Frontal cortex (tissue), 4 donors: ENCODE measurements around the gene MAP3K4. TPM values are rescaled to one million over a fixed set of nuclear protein-coding genes. Genes with fewer than 3 reads are reported as not detected.

Source experiments
- DNase-seq, 2 donors: peaks; one replicate each; pipeline ENCODE4 v3.0.0; 2012; ENCODE audit warnings: low spot score in 2 of 2
- FAIRE-seq: peaks from 2 replicates; lab custom pipeline; 2012; peaks lifted over from hg19 to GRCh38; lab: Jason Lieb, UNC
- total RNA-seq: library from RNA; depleted of rRNA; stranded (reverse); fragments of >200 nt; gene quantifications from one replicate; pipeline ENCODE4 v1.2.3, GENCODE V29; 2014
- donor health status: control.
- donor health status: control.
- donor health status: control.

The MAP3K4 gene
- total RNA-seq, 1 donor from 2014 or later, result 32.2 TPM

GRCh38 chr6:160998766-160999165 lies 7.2 kb downstream of the MAP3K4 start:
- no peak for FAIRE-seq

DNA sequence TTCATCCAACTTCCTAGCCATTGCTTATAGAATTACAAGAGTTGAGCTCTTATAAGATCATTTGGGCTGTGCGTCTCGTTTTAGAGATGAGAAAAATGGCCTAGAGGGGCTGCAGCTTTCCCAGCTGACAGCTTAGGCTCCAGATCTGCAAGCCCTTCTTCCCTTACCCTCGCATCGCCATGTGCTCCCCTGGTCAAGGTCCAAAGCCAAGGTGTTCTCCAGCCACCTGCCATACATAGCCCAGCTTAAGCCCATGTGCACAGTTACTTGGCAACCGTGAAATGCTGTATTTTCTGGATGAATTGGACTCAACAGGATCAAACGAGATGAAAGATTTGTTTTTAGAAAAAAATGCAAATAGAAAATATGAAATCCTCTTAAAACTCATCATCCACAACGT lies 7.9 kb downstream of the MAP3K4 start:
- no peak for DNase-seq
- FAIRE-seq, result no peak

More at GRCh38 chr6:160998766-160999165, 7.2 kb downstream of the MAP3K4 start:
- DNase-seq, result no peak

DNA sequence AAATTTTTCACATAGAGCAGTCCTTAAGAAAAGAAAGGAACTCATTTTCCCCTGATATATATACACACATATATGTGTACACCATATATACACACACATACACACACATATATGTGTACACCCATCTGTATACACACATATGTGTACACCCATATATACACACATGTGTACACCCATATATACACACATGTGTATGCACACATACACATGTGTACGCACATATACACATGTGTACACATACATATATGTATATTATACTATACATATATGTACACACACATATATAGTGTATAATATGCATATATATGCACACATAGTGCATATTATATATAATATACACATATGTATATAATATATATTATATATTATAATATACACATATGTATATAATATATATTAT lies 9.1 kb downstream of the MAP3K4 start:
- no peak for DNase-seq
- no peak for FAIRE-seq

GRCh38 chr6:161001421-161001820 lies 9.9 kb downstream of the MAP3K4 start:
- no peak for FAIRE-seq

GRCh38 chr6:161003336-161003735 lies 11.8 kb downstream of the MAP3K4 start:
- FAIRE-seq (no peak), DNase-seq (no peak)

More at GRCh38 chr6:161001421-161001820, 9.9 kb downstream of the MAP3K4 start:
- DNase-seq, result no peak

GRCh38 chr6:161008245-161008644 lies 16.7 kb downstream of the MAP3K4 start:
- FAIRE-seq (no peak), DNase-seq (no peak)

DNA sequence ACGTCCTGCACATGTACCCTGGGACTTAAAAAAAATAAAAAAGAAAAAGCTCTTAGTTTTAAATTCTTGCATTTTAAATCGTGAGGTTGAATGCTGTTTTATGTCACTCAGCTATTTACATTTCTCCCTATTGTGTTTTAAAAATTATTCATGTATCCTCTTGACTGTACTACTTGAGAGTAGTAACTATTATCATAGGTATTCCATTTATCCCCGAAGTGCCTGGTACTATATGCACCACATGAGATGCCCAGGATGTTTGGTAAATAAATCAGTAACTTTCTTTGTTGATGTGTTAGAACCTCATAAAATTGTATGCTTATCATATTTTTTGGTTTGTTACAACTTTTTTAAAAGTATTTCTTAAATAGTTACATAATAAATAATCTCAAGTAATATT lies 18.4 kb downstream of the MAP3K4 start:
- DNase-seq (no peak), FAIRE-seq (no peak)

DNA sequence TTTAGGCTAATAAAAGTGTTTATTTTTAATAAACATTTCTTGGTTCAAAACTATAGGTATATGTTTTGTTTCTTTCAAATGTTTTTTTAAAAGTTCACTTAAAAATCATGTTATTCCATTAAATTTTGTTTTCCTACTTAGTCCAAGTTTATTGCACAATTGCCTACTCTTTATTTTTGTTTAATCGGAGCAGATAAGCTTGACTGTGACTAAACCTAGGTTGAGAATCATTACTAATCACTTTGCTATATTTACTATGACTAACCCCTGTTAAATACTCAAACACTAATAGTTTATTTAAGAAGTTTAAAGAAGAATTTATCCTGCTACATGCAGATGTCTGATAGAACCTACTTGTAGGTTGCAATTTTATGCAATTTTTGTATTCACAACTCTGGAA lies 18.8 kb downstream of the MAP3K4 start:
- FAIRE-seq (peak; percentile 81), DNase-seq (no peak)

- no peak for FAIRE-seq
- no peak for DNase-seq
These were observed 20.2 kb downstream of the MAP3K4 start for GRCh38 chr6:161011492-161012480.

DNA sequence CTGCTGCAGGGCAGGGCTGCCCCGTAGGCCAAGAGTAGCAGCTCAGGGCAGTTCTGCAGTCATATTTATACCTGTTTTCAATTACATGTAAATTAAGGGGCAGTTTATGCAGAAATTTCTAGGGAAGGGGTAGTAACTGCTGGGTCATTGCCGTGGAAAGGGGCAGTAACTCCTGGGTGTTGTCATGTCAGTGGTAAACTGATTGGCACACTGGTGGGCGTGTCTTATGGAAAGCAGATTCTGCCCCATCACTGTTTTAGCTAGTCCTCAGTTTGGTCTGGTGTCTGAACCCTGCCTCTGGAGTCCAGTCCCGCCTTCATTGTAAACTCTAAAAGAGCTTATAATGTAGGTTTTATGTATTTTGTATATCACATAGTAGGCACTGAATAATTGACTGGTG lies 22.1 kb downstream of the MAP3K4 start:
- DNase-seq, result no peak
- no peak for FAIRE-seq

GRCh38 chr6:161017766-161018564 lies 26.4 kb downstream of the MAP3K4 start:
- no peak for FAIRE-seq
- no peak for DNase-seq

GRCh38 chr6:161019324-161019839 lies 27.8 kb downstream of the MAP3K4 start:
- FAIRE-seq (no peak), DNase-seq (no peak)

GRCh38 chr6:161021543-161021942 lies 30.0 kb downstream of the MAP3K4 start:
- FAIRE-seq (no peak), DNase-seq (no peak)

DNA sequence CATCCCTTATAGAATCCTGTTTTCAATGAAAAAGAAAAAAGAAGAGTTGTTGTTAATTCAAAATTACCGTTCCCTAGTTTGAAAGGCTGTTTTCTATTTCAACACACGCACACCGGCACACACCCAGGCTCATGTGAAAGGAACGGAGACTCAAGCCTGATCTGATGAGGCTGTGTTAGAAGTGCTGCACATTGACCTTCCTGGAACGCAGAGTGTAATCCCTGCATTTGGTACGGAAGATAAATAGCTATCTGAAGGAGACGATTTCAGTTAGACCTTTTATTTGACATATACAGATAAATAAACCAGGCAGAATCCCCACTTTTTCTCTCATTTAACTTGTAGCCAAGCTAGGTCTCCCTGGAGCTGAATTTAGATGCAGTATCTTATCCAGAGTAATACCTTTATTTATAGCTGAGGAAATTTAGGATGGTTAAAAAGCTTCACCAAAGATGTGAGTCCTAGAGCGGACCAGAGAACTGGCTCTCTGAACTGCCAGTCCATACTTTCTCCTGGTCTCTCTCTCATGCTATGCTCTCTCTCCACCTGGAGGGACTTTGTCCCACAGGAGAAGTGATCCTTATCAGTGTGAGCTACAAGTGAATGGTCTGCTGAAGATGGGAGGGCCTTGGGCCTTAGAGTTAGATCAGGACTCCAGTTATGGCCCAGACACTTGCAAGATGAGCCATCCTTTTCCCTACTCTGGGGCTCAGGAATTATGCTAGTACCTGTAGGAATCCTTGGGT lies 30.6 kb downstream of the MAP3K4 start:
- DNase-seq, result no peak
- no peak for FAIRE-seq

- DNase-seq (no peak), FAIRE-seq (no peak)
These were observed 31.7 kb downstream of the MAP3K4 start for GRCh38 chr6:161023316-161023715.

DNA sequence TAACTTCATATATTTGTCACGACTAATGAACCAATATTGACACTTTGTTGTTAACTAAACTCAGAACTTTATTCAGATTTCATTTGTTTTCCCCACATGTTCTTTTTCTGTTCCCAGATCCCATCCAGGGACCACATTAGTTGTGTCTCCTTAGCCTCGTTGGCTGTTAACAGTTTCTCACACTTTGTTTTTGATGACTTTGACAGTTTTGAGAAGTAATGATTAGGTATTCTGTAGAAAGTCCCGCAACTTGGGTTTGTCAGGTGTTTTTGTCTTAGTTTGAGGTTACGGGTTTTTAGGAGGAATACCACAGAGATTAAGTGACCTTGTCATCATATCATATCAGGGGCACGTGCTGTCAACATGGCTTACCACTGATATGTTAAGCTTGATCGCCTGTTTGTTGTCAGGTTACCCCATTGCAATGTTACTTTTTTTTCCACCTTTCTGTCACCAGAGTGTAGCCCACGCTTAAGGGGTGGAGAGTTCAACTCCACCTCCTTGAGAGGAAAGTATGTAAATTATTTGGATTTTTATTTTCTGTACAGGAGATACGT lies 32.9 kb downstream of the MAP3K4 start:
- DNase-seq, result no peak
- no peak for FAIRE-seq

GRCh38 chr6:161027385-161027784 lies 35.8 kb downstream of the MAP3K4 start:
- FAIRE-seq (no peak), DNase-seq (no peak)

DNA sequence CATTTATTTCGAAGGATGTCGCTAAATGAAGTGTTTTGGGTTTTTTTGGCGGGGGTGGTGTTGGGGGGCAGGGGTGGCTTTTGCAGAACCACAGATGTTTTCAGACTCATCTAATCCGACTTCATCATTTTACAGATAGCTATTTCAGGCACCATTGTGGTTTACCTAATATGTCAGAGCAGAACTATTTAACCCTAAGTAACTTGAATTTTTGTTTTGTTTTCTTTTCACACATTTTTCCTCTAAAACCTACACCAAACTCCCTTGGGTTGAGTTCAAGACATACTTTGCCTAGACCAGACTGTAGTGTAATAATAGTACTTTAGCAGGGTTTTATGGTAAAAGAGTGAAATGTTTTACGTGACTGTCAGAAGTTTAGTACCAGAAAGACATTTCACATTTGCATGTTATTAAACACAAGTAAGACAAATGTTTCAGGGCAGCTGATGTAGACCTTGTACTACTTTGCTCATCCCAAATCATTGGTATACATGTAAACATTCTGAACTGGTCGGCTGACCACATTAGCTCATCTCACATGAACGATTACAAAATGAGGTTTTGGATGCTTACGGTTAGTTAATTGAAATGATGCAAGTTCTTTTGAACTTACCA lies 37.7 kb downstream of the MAP3K4 start:
- no peak for FAIRE-seq

More for the DNA sequence above, 37.7 kb downstream of the MAP3K4 start:
- DNase-seq, result no peak
